Measurements from ENCODE around the gene EVI5. TPM values are rescaled to one million over a fixed set of nuclear protein-coding genes. Genes with fewer than 3 reads are reported as not detected.

The EVI5 gene
- total RNA-seq, 2 donors from 2014 or later = 7.9 to 18.9 TPM

DNA sequence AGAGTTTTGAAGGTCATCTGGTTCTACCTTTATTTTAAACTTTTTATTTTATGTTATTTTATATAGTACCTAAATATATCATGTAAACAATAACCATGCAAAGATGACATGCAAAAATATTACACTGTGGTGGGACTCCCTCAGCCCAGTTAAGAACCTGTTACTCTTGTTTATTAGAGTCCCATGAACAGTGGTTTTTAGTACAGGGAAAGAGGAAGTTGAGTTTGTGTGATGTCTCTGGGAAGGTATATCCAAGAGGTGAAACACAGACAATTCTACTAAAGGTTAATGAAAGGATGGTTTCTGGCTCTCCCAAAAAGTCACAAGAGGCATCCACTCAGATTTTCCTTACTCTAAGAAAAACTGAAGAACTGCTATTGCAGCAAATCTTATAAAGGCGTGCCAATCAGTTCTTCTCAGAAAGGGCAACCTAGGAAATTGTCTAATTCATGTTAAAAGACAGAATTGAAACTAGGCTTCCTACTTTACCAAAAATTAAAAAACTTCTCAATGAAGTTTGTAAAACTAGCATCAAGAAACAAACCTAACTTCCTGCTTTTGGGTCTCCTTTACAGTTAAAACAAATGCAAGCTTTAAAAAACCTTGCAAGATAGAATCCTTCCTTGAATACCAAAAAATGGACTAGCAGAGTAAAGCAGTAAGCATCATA lies 318.1 kb downstream of the EVI5 start:
- Histone ChIP-seq H3K27me3 (no peaks in the 10 kb centered on the region), H3K4me1 (no peaks in the 10 kb centered on the region), H3K4me3 (no peak overlapping the region), H3K9me3 (no peaks in the 10 kb centered on the region), H3K27ac (no peak overlapping the region), H3K36me3 (replicated peaks in 1 of 2; ENCODE audit: insufficient read depth in 1 of 2, low read depth in 2 of 2) (no peaks in the 10 kb centered on the region)
- no peak for DNase-seq
- TF ChIP-seq, protein P1, sequence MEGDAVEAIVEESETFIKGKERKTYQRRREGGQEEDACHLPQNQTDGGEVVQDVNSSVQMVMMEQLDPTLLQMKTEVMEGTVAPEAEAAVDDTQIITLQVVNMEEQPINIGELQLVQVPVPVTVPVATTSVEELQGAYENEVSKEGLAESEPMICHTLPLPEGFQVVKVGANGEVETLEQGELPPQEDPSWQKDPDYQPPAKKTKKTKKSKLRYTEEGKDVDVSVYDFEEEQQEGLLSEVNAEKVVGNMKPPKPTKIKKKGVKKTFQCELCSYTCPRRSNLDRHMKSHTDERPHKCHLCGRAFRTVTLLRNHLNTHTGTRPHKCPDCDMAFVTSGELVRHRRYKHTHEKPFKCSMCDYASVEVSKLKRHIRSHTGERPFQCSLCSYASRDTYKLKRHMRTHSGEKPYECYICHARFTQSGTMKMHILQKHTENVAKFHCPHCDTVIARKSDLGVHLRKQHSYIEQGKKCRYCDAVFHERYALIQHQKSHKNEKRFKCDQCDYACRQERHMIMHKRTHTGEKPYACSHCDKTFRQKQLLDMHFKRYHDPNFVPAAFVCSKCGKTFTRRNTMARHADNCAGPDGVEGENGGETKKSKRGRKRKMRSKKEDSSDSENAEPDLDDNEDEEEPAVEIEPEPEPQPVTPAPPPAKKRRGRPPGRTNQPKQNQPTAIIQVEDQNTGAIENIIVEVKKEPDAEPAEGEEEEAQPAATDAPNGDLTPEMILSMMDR (IDR thresholded peaks at IDR 0.05) = no peak
- no peak for TF ChIP-seq POLR2A (IDR thresholded peaks at IDR 0.05)
- 83 to 85% methylated on average over 1 of the region's 1 CpG for WGBS, 2 donors
- no peak for ATAC-seq
- intact Hi-C loops (cut with DNase I) = no loop called here

DNA sequence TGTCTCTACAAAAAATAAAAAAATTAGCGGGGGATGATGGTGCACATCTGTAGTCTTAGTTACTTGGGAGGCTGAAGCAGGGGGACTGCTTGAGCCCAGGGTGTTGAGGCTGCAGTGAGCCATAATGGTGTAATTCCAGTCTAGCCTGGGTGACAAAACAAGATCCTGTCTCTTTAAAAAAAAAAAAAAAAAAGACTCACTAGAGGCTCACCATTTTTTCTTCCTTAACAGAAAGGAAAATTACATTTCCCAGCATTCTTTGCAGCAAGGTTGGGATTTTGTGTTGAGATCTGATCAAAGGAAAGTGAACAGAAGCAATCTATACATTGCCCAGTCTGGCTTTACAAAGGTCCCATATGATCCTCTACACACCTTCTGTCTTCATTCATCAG lies 319.7 kb downstream of the EVI5 start:
- no peak for ATAC-seq

DNA sequence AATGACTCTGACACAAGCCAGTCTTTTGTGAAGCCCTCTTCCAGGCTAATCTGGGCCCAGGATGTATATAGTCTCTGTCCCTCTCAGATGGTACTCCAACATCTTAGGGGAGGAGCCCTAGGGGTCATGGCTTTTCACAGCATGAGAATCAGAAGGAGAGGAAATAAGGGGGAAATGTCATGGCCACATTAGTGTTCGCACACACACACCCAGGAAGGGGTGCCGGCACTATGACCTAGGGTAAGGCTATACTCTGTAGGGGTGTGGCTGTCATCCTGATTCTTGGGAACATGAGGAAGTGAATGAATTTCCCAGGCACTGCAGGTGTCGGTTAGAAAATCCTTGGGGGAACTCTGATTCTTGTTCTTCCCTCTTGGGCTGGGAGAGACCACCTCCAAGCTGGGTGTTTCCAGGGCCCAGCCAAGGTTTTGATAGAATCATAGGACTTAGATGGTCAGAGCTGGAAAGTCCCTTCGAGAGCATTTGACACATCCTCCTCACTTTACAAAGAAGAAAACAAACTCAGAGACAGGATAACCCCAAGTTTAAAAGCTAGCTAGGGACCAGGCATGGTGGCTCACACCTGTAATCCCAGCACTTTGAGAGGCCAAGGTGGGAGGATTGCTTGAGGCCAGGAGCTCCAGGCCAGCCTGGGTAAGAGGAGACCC lies 320.2 kb downstream of the EVI5 start:
- intact Hi-C loops (cut with DNase I) = no loop called here
- Histone ChIP-seq H3K4me1 (no peaks in the 10 kb centered on the region), H3K9me3 (no peaks in the 10 kb centered on the region), H3K27me3 (no peaks in the 10 kb centered on the region), H3K27ac (no peak overlapping the region), H3K36me3 (replicated peaks in 1 of 2; ENCODE audit: insufficient read depth in 1 of 2, low read depth in 2 of 2) (no peaks in the 10 kb centered on the region), H3K4me3 (no peak overlapping the region)
- ATAC-seq (no peak), DNase-seq (no peak)
- WGBS, 2 donors = 84 to 100% methylated on average over 2 to 4 of the region's 4 CpGs
- TF ChIP-seq, protein P1 (IDR thresholded peaks at IDR 0.05) = no peak
- TF ChIP-seq POLR2A (IDR thresholded peaks at IDR 0.05) = no peak

More for the DNA sequence above, 319.7 kb downstream of the EVI5 start:
- H3K9me3 ChIP-seq = no peaks in the 10 kb centered on the region
- H3K27me3 ChIP-seq = no peaks in the 10 kb centered on the region
- no peaks in the 10 kb centered on the region for H3K4me1 ChIP-seq
- intact Hi-C loops (cut with DNase I) = no loop called here
- DNase-seq = no peak
- TF ChIP-seq POLR2A (IDR thresholded peaks at IDR 0.05) = no peak
- TF ChIP-seq, protein P1 (IDR thresholded peaks at IDR 0.05) = no peak
- H3K4me3 ChIP-seq = no peak overlapping the region
- 94 to 100% methylated on average over 1 of the region's 1 CpG for WGBS, 2 donors
- no peak overlapping the region for H3K27ac ChIP-seq
- no peaks in the 10 kb centered on the region for H3K36me3 ChIP-seq (replicated peaks in 1 of 2; ENCODE audit: insufficient read depth in 1 of 2, low read depth in 2 of 2)

DNA sequence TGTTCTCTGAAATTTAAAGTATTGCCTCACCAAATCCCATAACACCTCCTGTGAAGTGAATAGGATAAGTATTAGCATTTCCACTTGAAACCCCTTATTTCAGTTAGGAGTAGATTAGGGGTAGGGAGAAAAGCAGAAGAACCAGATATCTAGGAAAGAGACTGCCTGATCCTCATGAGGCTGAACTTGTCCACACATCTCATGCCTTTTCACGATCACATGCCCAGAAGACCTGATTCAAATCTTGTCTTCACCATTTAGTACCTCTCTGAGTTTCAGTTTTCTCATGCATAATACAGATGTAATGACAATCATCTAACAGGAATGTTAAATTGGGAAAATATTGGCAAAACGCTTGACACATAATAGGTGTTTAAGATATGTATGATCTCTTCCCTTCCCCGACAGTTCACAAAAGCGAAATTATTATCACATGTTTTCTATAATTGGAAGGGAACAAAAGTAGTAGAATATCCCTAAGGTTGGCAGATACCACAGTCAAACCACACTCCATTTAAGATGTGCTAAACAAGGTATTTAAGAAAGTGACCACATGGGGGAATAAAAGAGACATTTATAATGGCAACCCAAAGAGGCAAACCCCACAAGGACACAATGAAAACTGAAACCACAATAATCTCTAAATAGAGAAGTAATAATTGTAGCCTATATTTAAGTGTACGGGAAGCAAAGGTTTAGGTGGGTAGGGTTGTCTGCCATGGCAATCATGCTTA lies 323.4 kb downstream of the EVI5 start:
- no peak for ATAC-seq
- Histone ChIP-seq H3K36me3 (replicated peaks in 1 of 2; ENCODE audit: insufficient read depth in 1 of 2, low read depth in 2 of 2) (no peaks in the 10 kb centered on the region), H3K4me3 (no peak overlapping the region)

More for the DNA sequence above, 323.4 kb downstream of the EVI5 start:
- Histone ChIP-seq H3K9me3 (no peaks in the 10 kb centered on the region), H3K27ac (no peak overlapping the region), H3K27me3 (no peaks in the 10 kb centered on the region), H3K4me1 (no peaks in the 10 kb centered on the region)
- DNase-seq = no peak
- 65 to 75% methylated on average over 5 of the region's 5 CpGs for WGBS, 2 donors
- TF ChIP-seq, protein P1 (IDR thresholded peaks at IDR 0.05) = peak in 3 of 7 experiments; percentile 8 to 26 (median 10)
- no peak for TF ChIP-seq POLR2A (IDR thresholded peaks at IDR 0.05)
- intact Hi-C loops (cut with DNase I) = no loop called here

All from body of pancreas (tissue), 4 donors.